A549 (cell line): ENCODE data around the gene HES1.

Experiments used
- BHLHE40 ChIP-seq: IDR thresholded peaks from 2 replicates; pipeline ENCODE4 v1.6.1; 2012; ENCODE audit warnings: low read depth, low read length, inconsistent platforms
- CBX2 ChIP-seq: fragments of 200-600 bp; sonication (generic); IDR thresholded peaks from 2 replicates; pipeline ENCODE4 v1.6.1; 2016; ENCODE audit warnings: low read depth, mild to moderate bottlenecking, borderline replicate concordance
- CTCF ChIP-seq: fragments of >200 bp; sonication (Bioruptor Twin); formaldehyde crosslinking; IDR thresholded peaks from 3 replicates; pipeline ENCODE4 v1.5.1; 2016
- EP300 ChIP-seq, 2 experiments: fragments of >200 bp; sonication (Bioruptor Twin); formaldehyde crosslinking; IDR thresholded peaks; 2 replicates in 1 of 2; 3 replicates in 1 of 2; pipeline ENCODE4 v1.6.1; 2016 to 2017
- ESRRA ChIP-seq: fragments of 150-350 bp; IDR thresholded peaks from 2 replicates; pipeline ENCODE4 v1.6.1; 2014; ENCODE audit warnings: mild to moderate bottlenecking, low read length, borderline replicate concordance
- HMGXB4 ChIP-seq: fragments of 250-450 bp; sonication (Bioruptor Pico); IDR thresholded peaks from 2 replicates; pipeline ENCODE4 v1.5.0; 2021; ENCODE audit warnings: mild to moderate bottlenecking, moderate library complexity, borderline replicate concordance
- JUNB ChIP-seq: fragments of >200 bp; sonication (Bioruptor Twin); formaldehyde crosslinking; IDR thresholded peaks from 2 replicates; pipeline ENCODE4 v1.6.1; 2016
- MAZ ChIP-seq: fragments of 150-350 bp; IDR thresholded peaks from 2 replicates; pipeline ENCODE4 v1.6.1; 2014; ENCODE audit warnings: antibody characterized with exemption, low read depth, low read length, borderline replicate concordance
- NR3C1 ChIP-seq: fragments of >200 bp; sonication (Bioruptor Twin); formaldehyde crosslinking; IDR thresholded peaks from 3 replicates; pipeline ENCODE4 v1.6.1; 2017
- PHF8 ChIP-seq: fragments of 200-600 bp; sonication (generic); IDR thresholded peaks from 2 replicates; pipeline ENCODE4 v1.6.1; 2016; ENCODE audit warnings: low read depth, mild to moderate bottlenecking, antibody characterized with exemption, moderate library complexity, borderline replicate concordance
- POLR2A ChIP-seq: IDR thresholded peaks from 2 replicates; pipeline ENCODE4 v1.6.1; 2012; ENCODE audit warnings: mild to moderate bottlenecking, low read length
- RCOR1 ChIP-seq: fragments of 150-350 bp; IDR thresholded peaks from 2 replicates; pipeline ENCODE4 v1.6.1; 2014; ENCODE audit warnings: antibody characterized with exemption, low read length, low read depth
- RFX5 ChIP-seq: fragments of 450-650 bp; IDR thresholded peaks from 2 replicates; pipeline ENCODE4 v1.7.1; 2014; ENCODE audit warnings: antibody characterized with exemption, mild to moderate bottlenecking, moderate library complexity
- TF ChIP-seq, protein P1 (sequence below): fragments of 450-650 bp; IDR thresholded peaks from 2 replicates; pipeline ENCODE4 v1.6.1; 2014; ENCODE audit warnings: antibody characterized with exemption

DNA sequence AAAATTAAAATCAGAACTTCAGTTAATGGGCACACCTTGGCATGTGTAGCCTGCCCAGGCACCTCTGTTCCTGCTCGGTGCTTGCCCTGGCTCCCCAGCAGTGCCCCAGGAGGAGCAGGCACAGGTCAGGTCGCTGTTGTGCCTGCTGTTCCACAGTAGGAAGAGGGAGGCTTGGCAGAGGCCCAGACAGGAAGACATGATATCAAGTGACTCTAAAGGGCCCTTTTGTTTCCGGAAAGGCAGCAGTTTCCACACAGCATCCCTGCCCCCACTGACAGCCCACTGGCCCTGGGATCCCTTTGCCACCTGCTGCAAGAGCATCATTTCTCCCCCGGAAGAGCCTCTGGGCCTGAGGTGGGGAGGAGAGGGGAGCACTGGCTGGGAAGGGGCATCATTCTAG is 40.5 kb upstream of the HES1 start:
- TF ChIP-seq CTCF (no peak), RCOR1 (no peak), HMGXB4 (CRISPR knock-in tag) (no peak), POLR2A (no peak), JUNB (no peak), PHF8 (no peak), RFX5 (no peak), EP300 (IDR thresholded peaks at IDR 0.05) (no peak), CBX2 (no peak), ESRRA (no peak), NR3C1 (no peak), BHLHE40 (no peak), MAZ (no peak)
- TF ChIP-seq, protein P1, sequence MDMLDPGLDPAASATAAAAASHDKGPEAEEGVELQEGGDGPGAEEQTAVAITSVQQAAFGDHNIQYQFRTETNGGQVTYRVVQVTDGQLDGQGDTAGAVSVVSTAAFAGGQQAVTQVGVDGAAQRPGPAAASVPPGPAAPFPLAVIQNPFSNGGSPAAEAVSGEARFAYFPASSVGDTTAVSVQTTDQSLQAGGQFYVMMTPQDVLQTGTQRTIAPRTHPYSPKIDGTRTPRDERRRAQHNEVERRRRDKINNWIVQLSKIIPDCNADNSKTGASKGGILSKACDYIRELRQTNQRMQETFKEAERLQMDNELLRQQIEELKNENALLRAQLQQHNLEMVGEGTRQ = no peak
